HCT116 (cell line): ENCODE data around the gene GATAD2A. TPM values are rescaled to one million over a fixed set of nuclear protein-coding genes. Genes with fewer than 3 reads are reported as not detected.

Experiments used
- ATAC-seq: fragments of 200-7000 bp; cut with Tn5 transposase; 2 replicates; pipeline ENCODE4 v1.9.1; 2020; ENCODE audit warnings: mild to moderate bottlenecking, moderate library complexity
- BruUV-seq: library from RNA; stranded (reverse); fragments of 400-500 nt; replicated peaks from 2 replicates; lab custom pipeline; 2021; lab: Mats Ljungman, UMichigan
- CTCF ChIA-PET: fragments of 300-600 bp; sonication (Branson Sonifier 250); formaldehyde crosslinking; loops from one replicate; lab custom pipeline; 2021; ENCODE audit warnings: antibody characterized with exemption; lab: Charles Lee
- POLR2A ChIA-PET: fragments of 300-600, 350-600 bp; sonication (Branson Sonifier 250); formaldehyde crosslinking; loops from one replicate; lab custom pipeline; 2021; ENCODE audit warnings: antibody characterized with exemption; lab: Charles Lee
- RAD21 ChIA-PET, 2 experiments: fragments of 300-600 bp; sonication (Branson Sonifier 250); formaldehyde crosslinking; loops; one replicate each; lab custom pipeline; 2023; ENCODE audit warnings: low total read pairs in 2 of 2; ENCODE audit not compliant: uncharacterized antibody in 2 of 2, unreplicated experiment in 2 of 2, low non-redundant PET in 1 of 2; lab: Charles Lee
- DNase-seq: peaks from one replicate; pipeline ENCODE4 v3.0.0-alpha.2; 2010; ENCODE audit warnings: low read depth, low spot score
- H2AFZ ChIP-seq: fragments of 200-600 bp; shearing (Covaris generic), sonication (generic); 2 replicates; pipeline ENCODE4 v1.6.1; 2017; ENCODE audit warnings: low read depth, mixed run types, mixed read lengths, antibody characterized with exemption, low read length; ENCODE audit not compliant: poor library complexity, severe bottlenecking
- H3K27ac ChIP-seq: 2 replicates; pipeline ENCODE4 v1.5.1; 2012; ENCODE audit warnings: low read depth, low read length
- H3K27me3 ChIP-seq: fragments of 200-600 bp; sonication (generic); 2 replicates; pipeline ENCODE4 v1.6.1; 2016; ENCODE audit warnings: mixed run types, low read length, mixed read lengths; ENCODE audit not compliant: insufficient read depth
- H3K36me3 ChIP-seq, 2 experiments: fragments of 200-500 bp in 1 of 2; fragments of 200-600 bp in 1 of 2; sonication (Bioruptor generic) in 1 of 2; sonication (generic) in 1 of 2; 2 replicates each; pipeline versions ENCODE4 v1.5.1 to v1.6.1; 2014 to 2016; ENCODE audit warnings: low read length in 2 of 2, inconsistent platforms in 1 of 2, mixed read lengths in 1 of 2, mixed run types in 1 of 2; ENCODE audit not compliant: insufficient read depth in 2 of 2, control insufficient read depth in 1 of 2
- H3K4me1 ChIP-seq, 2 experiments: fragments of 200-600 bp in 1 of 2; sonication (generic) in 1 of 2; 2 replicates each; pipeline versions ENCODE4 v1.5.1 to v1.6.1; 2012 to 2017; ENCODE audit warnings: low read length in 2 of 2, inconsistent platforms in 1 of 2, mild to moderate bottlenecking in 1 of 2, mixed read lengths in 1 of 2, mixed run types in 1 of 2, moderate library complexity in 1 of 2; ENCODE audit not compliant: insufficient read depth in 2 of 2, control insufficient read depth in 1 of 2
- H3K4me2 ChIP-seq: fragments of 200-600 bp; sonication (generic); 2 replicates; pipeline ENCODE4 v1.6.1; 2017; ENCODE audit warnings: mixed run types, low read length, mixed read lengths
- H3K4me3 ChIP-seq, 2 experiments: fragments of 200-600 bp in 1 of 2; sonication (generic) in 1 of 2; replicated peaks in 1 of 2; 2 replicates each; pipeline ENCODE4 v1.5.1; 2011 to 2016; ENCODE audit warnings: low read length in 2 of 2, control low read depth in 1 of 2, low read depth in 1 of 2, mild to moderate bottlenecking in 1 of 2, mixed read lengths in 1 of 2, mixed run types in 1 of 2
- H3K79me2 ChIP-seq: fragments of 200-600 bp; sonication (generic); 2 replicates; pipeline ENCODE4 v1.6.1; 2017; ENCODE audit warnings: mild to moderate bottlenecking, mixed run types, low read length, moderate library complexity, mixed read lengths; ENCODE audit not compliant: insufficient read depth
- H3K9ac ChIP-seq: fragments of 200-600 bp; sonication (generic); 2 replicates; pipeline ENCODE4 v1.6.1; 2016; ENCODE audit warnings: low read length, mixed read lengths
- H3K9me2 ChIP-seq: fragments of 200-600 bp; sonication (generic), shearing (Covaris generic); 2 replicates; pipeline ENCODE4 v1.6.1; 2017; ENCODE audit warnings: mixed run types, mild to moderate bottlenecking, moderate library complexity; ENCODE audit not compliant: insufficient read depth
- H3K9me3 ChIP-seq, 2 experiments: fragments of 200-500 bp in 1 of 2; fragments of 200-600 bp in 1 of 2; sonication (Bioruptor generic) in 1 of 2; sonication (generic) in 1 of 2; 2 replicates each; pipeline ENCODE4 v1.6.1; 2014 to 2017; ENCODE audit warnings: low read length in 2 of 2, mixed read lengths in 2 of 2, inconsistent platforms in 1 of 2, low read depth in 1 of 2, mild to moderate bottlenecking in 1 of 2, mixed run types in 1 of 2, moderate library complexity in 1 of 2; ENCODE audit not compliant: control insufficient read depth in 1 of 2, insufficient read depth in 1 of 2
- H4K20me1 ChIP-seq: fragments of 200-600 bp; sonication (generic), shearing (Covaris generic); 2 replicates; pipeline ENCODE4 v1.6.1; 2017; ENCODE audit warnings: mixed run types, mild to moderate bottlenecking, moderate library complexity; ENCODE audit not compliant: insufficient read depth
- ATF3 ChIP-seq: IDR thresholded peaks from 2 replicates; pipeline ENCODE4 v1.6.1; 2012
- EZH2 ChIP-seq: fragments of 200-600 bp; sonication (generic); IDR thresholded peaks from 2 replicates; pipeline ENCODE4 v1.6.1; 2017; ENCODE audit warnings: antibody characterized with exemption, mixed run types
- POLR2AphosphoS5 ChIP-seq: IDR thresholded peaks from 2 replicates; pipeline ENCODE4 v1.6.1; 2011; ENCODE audit warnings: mild to moderate bottlenecking, low read depth, low read length, moderate library complexity
- SP1 ChIP-seq: IDR thresholded peaks from 2 replicates; pipeline ENCODE4 v1.6.1; 2012; ENCODE audit warnings: low read depth
- ZBTB33 ChIP-seq: IDR thresholded peaks from 2 replicates; pipeline ENCODE4 v1.6.1; 2011; ENCODE audit warnings: mild to moderate bottlenecking, low read length, moderate library complexity; ENCODE audit not compliant: insufficient replicate concordance; ENCODE audit errors: extremely low read depth
- ZFX ChIP-seq: fragments of 450-650 bp; IDR thresholded peaks from 2 replicates; pipeline ENCODE4 v1.6.1; 2017
- ZNF274 ChIP-seq: fragments of 200-500 bp; sonication (Bioruptor generic); IDR thresholded peaks from 2 replicates; pipeline ENCODE4 v1.6.1; 2014; ENCODE audit warnings: mild to moderate bottlenecking, low read depth, low read length, inconsistent platforms
- intact Hi-C: fragments of 100-400 bp; cut with micrococcal nuclease; formaldehyde crosslinking; loops from 2 replicates; pipeline ENCODE4 v1.10.0; 2022
- total RNA-seq: library from RNA; stranded (reverse); gene quantifications from one replicate; pipeline ENCODE4 v1.2.1, GENCODE V29; 2021; ENCODE audit not compliant: unreplicated experiment

Gene GATAD2A
- total RNA-seq, 1 experiment from 2014 or later = 130 TPM

- intact Hi-C loops = no loop called here
- no TSS peak for BruUV-seq
- Histone ChIP-seq H3K27ac (no peak overlapping the region), H3K9me3 (no peaks in the 10 kb centered on the region), H3K9me2 (no peaks in the 10 kb centered on the region), H3K27me3 (no peaks in the 10 kb centered on the region), H3K4me2 (no peak overlapping the region), H3K4me1 (peaks cover 5 to 8% of the 10 kb centered on the region in 2 experiments), H3K4me3 (no peak overlapping the region), H3K79me2 (peaks cover 98% of the 10 kb centered on the region), H2AFZ (no peak overlapping the region), H3K36me3 (peaks cover 15 to 18% of the 10 kb centered on the region in 2 experiments; a peak in 3 of 4 replicates), H4K20me1 (no peaks in the 10 kb centered on the region), H3K9ac (no peak overlapping the region)
- ATAC-seq (no peak), DNase-seq (no peak)
- POLR2A ChIA-PET = no interaction called here
- RAD21 ChIA-PET = no interaction called here
- CTCF ChIA-PET = no interaction called here
- TF ChIP-seq ZBTB33 = no peak
- TF ChIP-seq SP1 = no peak
- TF ChIP-seq ZFX = no peak
- TF ChIP-seq ATF3 = no peak
- no peak for TF ChIP-seq ZNF274
- TF ChIP-seq EZH2 = no peak
Measured at GRCh38 chr19:19520989-19521388, 115.5 kb downstream of the GATAD2A start.

GRCh38 chr19:19523177-19523576 lies 117.7 kb downstream of the GATAD2A start:
- no TSS peak for BruUV-seq
- no peaks in the 10 kb centered on the region for H3K4me1 ChIP-seq
- H3K4me3 ChIP-seq = no peak overlapping the region
- ChIA-PET POLR2A (no interaction called here), CTCF (no interaction called here), RAD21 (no interaction called here)
- H3K9me3 ChIP-seq = no peaks in the 10 kb centered on the region
- H3K27me3 ChIP-seq = no peaks in the 10 kb centered on the region
- H2AFZ ChIP-seq = no peak overlapping the region
- no peak overlapping the region for H3K9ac ChIP-seq
- no peaks in the 10 kb centered on the region for H4K20me1 ChIP-seq
- TF ChIP-seq ATF3 (no peak), POLR2AphosphoS5 (no peak)
- DNase-seq = no peak
- H3K9me2 ChIP-seq = no peaks in the 10 kb centered on the region
- no peak overlapping the region for H3K27ac ChIP-seq
- H3K36me3 ChIP-seq = peaks cover 15 to 20% of the 10 kb centered on the region in 2 experiments; a peak in 3 of 4 replicates
- peaks cover 80% of the 10 kb centered on the region for H3K79me2 ChIP-seq
- intact Hi-C loops = no loop called here
- no peak for ATAC-seq
- H3K4me2 ChIP-seq = no peak overlapping the region
